ENCODE results near the gene APBA2.

- no peak for TF ChIP-seq GATA2 (IDR thresholded peaks at IDR 0.05; ENCODE audit: low read depth, low read length)
- no peak for TF ChIP-seq GATA3 (IDR thresholded peaks at IDR 0.05; ENCODE audit: low read depth, low read length)
Measured at GRCh38 chr15:29066838-29067237, 181.1 kb downstream of the APBA2 start.

Data from SH-SY5Y (cell line).